ENCODE measurements around the gene GCC2.
"Not testable (repeated sequence)": the region's sequence is repeated elsewhere in the genome, so short reads cannot be mapped to it uniquely, and the experiment has no call there.

DNA sequence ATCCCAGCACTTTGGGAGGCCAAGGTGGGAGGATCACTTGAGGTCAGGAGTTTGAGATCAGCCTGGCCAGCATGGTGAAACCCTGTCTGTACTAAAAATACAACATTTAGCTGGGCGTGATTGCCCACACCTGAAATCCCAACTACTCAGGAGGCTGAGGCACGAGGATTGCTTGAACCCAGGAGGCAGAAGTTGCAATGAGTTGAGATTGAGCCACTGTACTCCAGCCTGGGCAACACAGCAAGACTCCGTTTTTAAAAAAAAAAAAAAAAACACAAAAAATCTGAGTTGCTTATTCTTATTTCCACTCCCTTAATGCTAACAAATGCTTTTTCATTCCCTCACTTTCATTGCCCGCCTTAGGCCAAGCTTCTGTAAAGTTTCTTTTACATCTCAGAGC is 4.5 kb downstream of the GCC2 start:
- TF ChIP-seq CTCF (IDR thresholded peaks at IDR 0.05; ENCODE audit: poor library complexity, severe bottlenecking); POLR2AphosphoS5 (IDR thresholded peaks at IDR 0.05); TAF1 (IDR thresholded peaks at IDR 0.05; ENCODE audit: low read depth); MXI1 (conservative IDR thresholded peaks at IDR 0.05; ENCODE audit: poor library complexity, severe bottlenecking); EZH2 (IDR thresholded peaks at IDR 0.05; ENCODE audit: borderline replicate concordance, insufficient read depth, low read length, poor library complexity, severe bottlenecking); RAD21 (conservative IDR thresholded peaks at IDR 0.05): not testable (repeated sequence)

All from neural cell (in vitro differentiated cells).